Measurements from ENCODE around the gene LILRB1.
"Not testable (repeated sequence)": the region's sequence is repeated elsewhere in the genome, so short reads cannot be mapped to it uniquely, and the experiment has no call there.

The LILRB1 gene

GRCh38 chr19:54630262-54630661, at the start of gene LILRB1:
Gene LILRB1 (plus strand): TSS chr19:54630484. CDS start chr19:54631074, 590 bp downstream.
- not testable (repeated sequence) for DNase-seq (ENCODE audit: extremely low read depth, low read depth)

GRCh38 chr19:54586397-54586796, 43.9 kb upstream of the LILRB1 start:
- no peak for TF ChIP-seq CTCF (IDR thresholded peaks at IDR 0.05; ENCODE audit: low read depth, low read length)
- no peak for DNase-seq (ENCODE audit: extremely low read depth, low read depth)

GRCh38 chr19:54587026-54587425, 43.3 kb upstream of the LILRB1 start:
- no peak for TF ChIP-seq CTCF (IDR thresholded peaks at IDR 0.05; ENCODE audit: low read depth, low read length)
- no peak for DNase-seq (ENCODE audit: extremely low read depth, low read depth)

- DNase-seq (ENCODE audit: extremely low read depth, low read depth), result not testable (repeated sequence)
These were observed 36.8 kb upstream of the LILRB1 start, which contains the start of gene LILRA1 for GRCh38 chr19:54593445-54593844. Gene LILRA1 (plus strand): TSS chr19:54593632. CDS start chr19:54594245, 613 bp downstream.

GRCh38 chr19:54593931-54594626, 36.2 kb upstream of the LILRB1 start:
- DNase-seq (ENCODE audit: extremely low read depth, low read depth), result not testable (repeated sequence)

- DNase-seq (ENCODE audit: extremely low read depth, low read depth), result no peak
- TF ChIP-seq CTCF (IDR thresholded peaks at IDR 0.05; ENCODE audit: low read depth, low read length), result no peak
These were observed 35.5 kb upstream of the LILRB1 start for GRCh38 chr19:54594737-54595136.

- not testable (repeated sequence) for DNase-seq (ENCODE audit: extremely low read depth, low read depth)
These were observed 34.4 kb upstream of the LILRB1 start for GRCh38 chr19:54595680-54596436.

- TF ChIP-seq CTCF (IDR thresholded peaks at IDR 0.05; ENCODE audit: low read depth, low read length), result no peak
- DNase-seq (ENCODE audit: extremely low read depth, low read depth), result no peak
These were observed 30.1 kb upstream of the LILRB1 start for GRCh38 chr19:54600212-54600611.

- no peak for TF ChIP-seq CTCF (IDR thresholded peaks at IDR 0.05; ENCODE audit: low read depth, low read length)
- no peak for DNase-seq (ENCODE audit: extremely low read depth, low read depth)
These were observed 24.1 kb upstream of the LILRB1 start for GRCh38 chr19:54606230-54606629.

Measured in AG09319 (cell line).